Fibroblast of mammary gland (primary cell): ENCODE data around the gene PARP9.
"Not testable (repeated sequence)": the region's sequence is repeated elsewhere in the genome, so short reads cannot be mapped to it uniquely, and the experiment has no call there.

Source experiments
- DNase-seq: peaks from one replicate; pipeline ENCODE4 v3.0.0-alpha.2; 2010; ENCODE audit warnings: low read depth
- H3K4me3 ChIP-seq: 2 replicates; pipeline ENCODE4 v1.5.1; 2011; ENCODE audit warnings: low read depth, mild to moderate bottlenecking, low read length, moderate library complexity; ENCODE audit not compliant: control insufficient read depth
- CTCF ChIP-seq: conservative IDR thresholded peaks from 2 replicates; pipeline ENCODE4 v1.5.1; 2011; ENCODE audit warnings: low read depth, low read length, inconsistent platforms; ENCODE audit not compliant: control insufficient read depth, insufficient read depth

PARP9 gene

GRCh38 chr3:122502139-122502538 is 62.0 kb downstream of the PARP9 start:
- DNase-seq, result no peak
- no peak for TF ChIP-seq CTCF
- no peak overlapping the region for H3K4me3 ChIP-seq

- not testable (repeated sequence) for H3K4me3 ChIP-seq, DNase-seq
Observed at GRCh38 chr3:122500964-122501363, 63.1 kb downstream of the PARP9 start.

DNA sequence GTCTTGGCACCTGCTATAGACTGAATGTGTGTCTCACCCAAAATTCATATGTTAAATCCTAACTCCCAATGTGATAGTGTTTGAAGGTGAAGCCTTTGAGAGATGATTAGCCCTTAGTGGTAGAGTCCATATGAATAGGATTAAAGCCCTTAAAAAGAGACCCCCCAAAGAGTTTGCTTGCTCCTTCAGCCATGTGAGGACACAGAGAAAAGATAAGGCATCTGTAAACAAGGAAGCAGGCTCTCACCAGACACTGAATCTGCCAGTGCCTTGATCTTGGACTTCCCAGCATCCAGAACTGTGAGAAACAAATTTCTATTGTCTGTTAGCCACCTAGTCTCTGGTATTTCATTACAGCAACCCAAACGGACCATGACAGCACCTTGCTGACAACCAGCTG is 65.9 kb downstream of the PARP9 start:
- H3K4me3 ChIP-seq, result no peak overlapping the region
- TF ChIP-seq CTCF, result no peak

DNA sequence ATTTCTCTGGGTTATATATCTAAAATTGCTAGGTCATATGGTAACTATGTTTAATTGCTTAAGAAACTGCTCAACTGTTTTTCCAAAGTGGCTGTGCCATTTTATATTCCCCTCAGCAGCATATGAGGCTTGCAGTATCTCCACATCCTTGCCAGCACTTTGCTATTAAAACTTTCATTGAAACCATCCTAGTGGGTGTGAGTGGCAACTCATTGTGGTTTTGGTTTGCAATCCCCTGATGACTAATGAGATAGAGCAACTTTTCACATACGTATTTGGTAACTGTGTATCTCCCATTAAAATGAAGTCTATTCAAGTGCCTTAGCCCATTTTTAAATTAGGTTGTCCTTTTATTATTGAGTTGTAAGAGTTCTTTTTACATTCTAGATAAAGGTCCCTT is 66.7 kb downstream of the PARP9 start:
- TF ChIP-seq CTCF, result no peak
- H3K4me3 ChIP-seq, result no peak overlapping the region
- peak; percentile 94 for DNase-seq

More for the DNA sequence above, 65.9 kb downstream of the PARP9 start:
- no peak for DNase-seq

DNA sequence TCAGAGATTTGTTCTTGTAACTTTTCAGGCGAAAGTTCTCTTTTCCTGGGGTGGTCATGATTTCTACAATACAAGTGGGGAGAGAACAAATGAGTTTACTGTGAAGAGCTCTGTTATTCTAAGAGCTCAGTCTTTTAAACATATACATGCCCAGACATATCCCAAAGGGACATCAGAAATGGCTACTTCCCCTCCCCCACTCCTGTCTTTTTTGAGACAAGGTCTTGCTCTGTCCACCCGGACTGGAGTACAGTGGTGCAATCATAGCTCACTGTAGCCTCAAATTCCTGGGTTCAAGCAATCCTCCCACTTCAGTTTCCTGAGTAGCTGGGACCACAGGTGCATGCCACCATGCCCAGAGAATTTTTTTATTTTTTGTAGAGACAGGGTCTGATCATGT is 67.6 kb downstream of the PARP9 start:
- no peak for TF ChIP-seq CTCF
- no peak overlapping the region for H3K4me3 ChIP-seq
- DNase-seq, result no peak

DNA sequence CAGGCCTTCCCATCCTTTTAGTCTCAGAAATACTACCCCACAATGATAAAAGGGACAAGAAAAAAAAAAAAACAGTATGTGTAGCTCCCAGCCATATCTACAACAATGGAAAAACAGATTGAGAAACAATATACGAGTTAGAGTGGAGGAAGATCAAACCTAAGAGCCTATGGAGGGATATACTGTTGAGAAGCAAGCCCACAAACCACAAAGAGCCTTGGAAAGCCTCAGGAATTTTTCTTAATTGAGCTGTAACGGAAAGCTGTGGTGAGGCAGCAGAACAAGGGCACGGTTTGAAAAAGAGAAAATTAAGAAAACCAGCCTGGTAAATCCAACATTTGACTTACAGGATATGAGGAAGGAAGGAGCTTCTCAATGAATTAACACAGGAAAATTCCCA is 70.8 kb downstream of the PARP9 start:
- DNase-seq, result peak; percentile 59
- TF ChIP-seq CTCF, result no peak
- no peak overlapping the region for H3K4me3 ChIP-seq

DNA sequence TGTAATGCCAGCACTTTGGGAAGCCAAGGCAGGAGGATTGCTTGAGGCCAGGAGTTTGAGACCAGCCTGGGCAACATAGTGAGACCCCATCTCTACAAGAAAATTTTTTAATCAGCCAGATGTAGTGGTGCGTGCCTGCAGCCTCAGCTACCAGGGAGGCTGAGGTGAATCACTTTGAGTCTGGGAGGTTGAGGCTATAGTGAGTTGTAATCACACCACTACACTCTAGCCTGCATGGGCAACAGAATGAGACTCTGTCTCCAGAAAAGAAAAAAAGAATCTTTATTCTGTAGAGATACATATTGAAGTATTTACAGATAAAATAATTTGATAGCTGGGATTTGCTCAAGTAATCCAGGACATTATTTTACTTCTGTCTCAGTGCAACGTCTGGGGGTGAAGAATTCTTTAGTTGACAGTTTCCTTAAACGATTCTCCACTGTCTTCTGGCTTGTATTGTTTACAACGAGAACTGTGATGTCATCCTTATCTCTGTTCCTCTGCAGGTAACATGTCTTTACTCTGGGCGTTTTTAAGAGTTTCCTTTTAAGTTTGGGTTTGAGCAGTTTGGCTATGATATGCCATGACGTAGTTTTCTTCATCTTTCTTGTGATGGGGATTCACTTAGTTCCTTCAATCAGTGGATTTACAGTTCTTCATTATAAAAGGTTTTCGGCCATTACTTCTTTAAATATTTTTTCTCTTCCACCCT is 75.7 kb downstream of the PARP9 start:
- no peak for DNase-seq
- TF ChIP-seq CTCF, result no peak
- no peak overlapping the region for H3K4me3 ChIP-seq
